ENCODE measurements around the gene MID2. TPM values are rescaled to one million over a fixed set of nuclear protein-coding genes. Genes with fewer than 3 reads are reported as not detected.
A peak's percentile ranks its signal among the peaks of the same experiment; 100 is the strongest.

Gene MID2
- total RNA-seq, 1 donor from 2014 or later: 5.1 TPM

DNA sequence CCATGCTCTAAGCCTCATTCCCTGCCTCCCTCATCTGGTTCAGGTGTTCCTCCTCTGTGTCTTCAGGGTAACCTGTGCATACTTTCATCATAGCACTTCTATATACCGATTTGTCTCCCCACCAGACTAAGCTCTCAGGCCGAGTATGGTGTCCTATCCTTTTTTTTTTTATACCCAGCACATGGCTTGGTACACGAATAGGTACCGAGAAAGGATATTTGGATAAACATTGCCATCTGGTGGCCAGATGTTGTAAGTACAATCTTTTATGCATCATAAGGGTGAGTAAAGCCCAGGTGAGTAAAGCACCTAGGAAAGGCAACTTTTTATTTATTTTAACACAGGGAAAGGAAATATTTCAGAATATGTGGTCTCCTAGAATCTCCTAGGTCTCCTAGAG lies 68.4 kb downstream of the MID2 start:
- no peak overlapping the region for H3K27ac Mint-ChIP-seq (ENCODE audit: unreplicated experiment)
- peak; percentile 31 for DNase-seq (ENCODE audit: low read depth, low spot score)
- no peaks in the 10 kb centered on the region for H3K27me3 Mint-ChIP-seq (ENCODE audit: low read depth)
- H3K4me3 Mint-ChIP-seq: no peak overlapping the region
- peak; percentile 80 for TF ChIP-seq CTCF (conservative IDR thresholded peaks at IDR 0.05)
- peaks cover 15% of the 10 kb centered on the region for H3K36me3 Mint-ChIP-seq (ENCODE audit: low read depth)
- H3K4me1 Mint-ChIP-seq: no peaks in the 10 kb centered on the region
- peaks cover 21% of the 10 kb centered on the region for H3K9me3 Mint-ChIP-seq

DNA sequence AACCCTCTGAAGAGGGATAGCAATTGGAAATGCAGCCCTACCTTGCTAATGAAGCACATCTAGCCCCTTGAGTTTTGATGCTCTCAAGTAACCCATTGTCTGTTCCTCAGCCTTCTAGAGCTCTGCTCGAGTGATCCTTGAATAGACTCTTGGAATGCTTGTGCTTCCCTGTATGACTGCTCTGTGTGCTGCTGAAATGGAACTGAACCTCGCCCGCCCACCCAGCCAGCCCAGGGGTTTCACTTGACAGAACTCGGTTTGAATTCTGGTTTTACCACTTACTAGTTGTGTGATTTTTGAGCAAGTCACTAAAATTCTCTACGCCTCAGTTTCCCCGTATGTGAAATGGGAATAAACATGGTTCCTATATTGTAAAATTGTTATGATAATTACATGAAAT lies 77.1 kb downstream of the MID2 start:
- peaks cover 13% of the 10 kb centered on the region for H3K9me3 Mint-ChIP-seq
- H3K36me3 Mint-ChIP-seq (ENCODE audit: low read depth): peaks cover 5% of the 10 kb centered on the region
- TF ChIP-seq CTCF (conservative IDR thresholded peaks at IDR 0.05): no peak
- H3K4me1 Mint-ChIP-seq: no peaks in the 10 kb centered on the region
- H3K27ac Mint-ChIP-seq (ENCODE audit: unreplicated experiment): no peak overlapping the region
- no peaks in the 10 kb centered on the region for H3K27me3 Mint-ChIP-seq (ENCODE audit: low read depth)
- no peak overlapping the region for H3K4me3 Mint-ChIP-seq
- no peak for DNase-seq (ENCODE audit: low read depth, low spot score)

GRCh38 chrX:107905366-107905765 lies 79.7 kb downstream of the MID2 start:
- Mint-ChIP-seq H3K4me3 (no peak overlapping the region), H3K9me3 (peaks cover 7% of the 10 kb centered on the region), H3K27ac (ENCODE audit: unreplicated experiment) (no peak overlapping the region), H3K27me3 (ENCODE audit: low read depth) (no peaks in the 10 kb centered on the region), H3K36me3 (ENCODE audit: low read depth) (peaks cover 8% of the 10 kb centered on the region), H3K4me1 (no peaks in the 10 kb centered on the region)
- TF ChIP-seq CTCF (conservative IDR thresholded peaks at IDR 0.05): no peak
- DNase-seq (ENCODE audit: low read depth, low spot score): no peak

DNA sequence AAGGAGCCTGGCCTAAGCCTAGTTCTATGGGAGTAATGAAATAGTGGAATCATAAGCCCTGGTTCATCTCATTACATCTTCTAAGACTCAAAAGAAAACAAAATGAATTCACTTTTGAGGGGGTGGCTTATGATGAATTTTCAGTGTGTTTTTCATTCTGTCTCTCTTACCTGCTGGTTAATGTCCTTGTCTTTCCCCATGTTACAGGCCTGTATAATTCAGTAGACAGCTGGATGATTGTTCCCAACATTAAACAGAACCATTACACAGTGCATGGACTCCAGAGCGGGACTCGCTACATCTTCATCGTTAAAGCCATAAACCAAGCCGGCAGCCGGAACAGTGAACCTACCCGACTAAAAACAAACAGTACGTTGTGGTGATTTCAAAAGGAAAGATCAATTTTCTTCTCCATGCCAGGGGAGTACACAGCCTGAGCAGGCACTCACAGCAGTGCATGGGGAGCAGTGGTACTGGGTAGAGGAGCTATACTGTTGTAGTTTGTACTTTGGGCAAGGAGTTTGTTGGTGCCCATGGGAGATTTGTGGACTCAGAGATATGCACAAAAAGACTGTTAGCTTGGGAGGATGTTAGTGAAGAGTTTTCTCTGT lies 98.6 kb downstream of the MID2 start:
- Mint-ChIP-seq H3K9me3 (peaks cover 14% of the 10 kb centered on the region), H3K27me3 (ENCODE audit: low read depth) (no peaks in the 10 kb centered on the region), H3K4me3 (no peak overlapping the region), H3K36me3 (ENCODE audit: low read depth) (peaks cover 4% of the 10 kb centered on the region), H3K27ac (ENCODE audit: unreplicated experiment) (no peak overlapping the region), H3K4me1 (no peaks in the 10 kb centered on the region)
- no peak for DNase-seq (ENCODE audit: low read depth, low spot score)
- TF ChIP-seq CTCF (conservative IDR thresholded peaks at IDR 0.05): no peak

DNA sequence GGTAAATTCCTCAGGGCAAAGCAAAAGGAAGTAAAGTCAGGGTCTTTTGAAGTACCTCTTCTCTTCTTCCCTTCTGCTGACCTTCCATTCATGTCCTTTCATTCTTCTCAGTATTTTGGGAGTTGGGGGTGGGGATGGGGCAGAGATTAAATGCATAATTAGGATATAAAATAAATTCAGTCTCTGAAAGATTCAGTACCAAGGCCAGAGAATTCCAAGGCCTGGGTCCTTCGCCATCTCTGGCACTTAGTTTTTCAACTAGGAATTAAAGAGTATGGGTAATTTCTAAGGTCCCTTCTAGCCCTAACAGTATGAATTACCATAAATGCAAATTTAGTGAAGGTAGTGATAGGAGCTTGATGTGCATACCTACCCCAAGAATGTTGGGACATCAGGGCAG lies 108.6 kb downstream of the MID2 start:
- Mint-ChIP-seq H3K4me3 (no peak overlapping the region), H3K9me3 (peaks cover 12% of the 10 kb centered on the region), H3K36me3 (ENCODE audit: low read depth) (no peaks in the 10 kb centered on the region), H3K27ac (ENCODE audit: unreplicated experiment) (no peak overlapping the region), H3K4me1 (no peaks in the 10 kb centered on the region), H3K27me3 (ENCODE audit: low read depth) (peaks cover 33% of the 10 kb centered on the region)
- TF ChIP-seq CTCF (conservative IDR thresholded peaks at IDR 0.05): no peak
- no peak for DNase-seq (ENCODE audit: low read depth, low spot score)
